Ecto neural progenitor cell (in vitro differentiated cells): ENCODE measurements around the gene LYVE1.

ENCODE experiments used
- DNase-seq: peaks from one replicate; pipeline ENCODE4 v3.0.0-alpha.2; 2018; ENCODE audit warnings: low spot score

The LYVE1 gene

GRCh38 chr11:10556590-10556989, 11.9 kb downstream of the LYVE1 start:
- no peak for DNase-seq

- DNase-seq, result no peak
Measured at GRCh38 chr11:10551845-10552352, 16.6 kb downstream of the LYVE1 start.

GRCh38 chr11:10551290-10551592, 17.2 kb downstream of the LYVE1 start:
- DNase-seq, result no peak

- DNase-seq, result no peak
Measured at GRCh38 chr11:10550503-10551289, 17.8 kb downstream of the LYVE1 start.

- DNase-seq, result no peak
Measured at GRCh38 chr11:10544491-10545465, 23.7 kb downstream of the LYVE1 start.

GRCh38 chr11:10543782-10544181, 24.7 kb downstream of the LYVE1 start:
- DNase-seq, result no peak

- no peak for DNase-seq
Measured at GRCh38 chr11:10542776-10543175, 25.7 kb downstream of the LYVE1 start.

- no peak for DNase-seq
Measured at GRCh38 chr11:10541561-10541930, 26.9 kb downstream of the LYVE1 start.

- DNase-seq, result peak; percentile 99
Measured at GRCh38 chr11:10540915-10541560, 27.4 kb downstream of the LYVE1 start, which contains the start of gene RNF141. Gene RNF141 (minus strand): TSS chr11:10541187. CDS start chr11:10534158, 7,029 bp downstream.

GRCh38 chr11:10540546-10540914, 27.9 kb downstream of the LYVE1 start:
- DNase-seq, result no peak

GRCh38 chr11:10539339-10539738, 29.1 kb downstream of the LYVE1 start:
- DNase-seq, result no peak

- DNase-seq, result no peak
Measured at GRCh38 chr11:10538924-10539323, 29.5 kb downstream of the LYVE1 start.

- no peak for DNase-seq
Measured at GRCh38 chr11:10537600-10537999, 30.9 kb downstream of the LYVE1 start.

- DNase-seq, result no peak
Measured at GRCh38 chr11:10534316-10534715, 34.1 kb downstream of the LYVE1 start.

GRCh38 chr11:10533323-10533722, 35.1 kb downstream of the LYVE1 start:
- DNase-seq, result no peak

- DNase-seq, result no peak
Measured at GRCh38 chr11:10532526-10532925, 35.9 kb downstream of the LYVE1 start.

- DNase-seq, result no peak
Measured at GRCh38 chr11:10529279-10529678, 39.2 kb downstream of the LYVE1 start.

- DNase-seq, result no peak
Measured at GRCh38 chr11:10528121-10528520, 40.3 kb downstream of the LYVE1 start.

GRCh38 chr11:10526974-10527918, 41.2 kb downstream of the LYVE1 start:
- DNase-seq, result no peak

- no peak for DNase-seq
Measured at GRCh38 chr11:10524471-10524870, 44.0 kb downstream of the LYVE1 start.

- no peak for DNase-seq
Measured at GRCh38 chr11:10522921-10523320, 45.5 kb downstream of the LYVE1 start.
